GM19468 (cell line): Measurements from ENCODE around the gene CLEC18C.
"Not testable (repeated sequence)": the region's sequence is repeated elsewhere in the genome, so short reads cannot be mapped to it uniquely, and the experiment has no call there.

Experiments
- ATAC-seq: cut with Tn5 transposase; IDR thresholded peaks from one replicate; pipeline ENCODE4 v1.9.1; 2021; ENCODE audit warnings: mild to moderate bottlenecking, moderate library complexity, moderate number of reproducible peaks; ENCODE audit not compliant: unreplicated experiment; ENCODE audit errors: extremely low read depth

Gene CLEC18C

DNA sequence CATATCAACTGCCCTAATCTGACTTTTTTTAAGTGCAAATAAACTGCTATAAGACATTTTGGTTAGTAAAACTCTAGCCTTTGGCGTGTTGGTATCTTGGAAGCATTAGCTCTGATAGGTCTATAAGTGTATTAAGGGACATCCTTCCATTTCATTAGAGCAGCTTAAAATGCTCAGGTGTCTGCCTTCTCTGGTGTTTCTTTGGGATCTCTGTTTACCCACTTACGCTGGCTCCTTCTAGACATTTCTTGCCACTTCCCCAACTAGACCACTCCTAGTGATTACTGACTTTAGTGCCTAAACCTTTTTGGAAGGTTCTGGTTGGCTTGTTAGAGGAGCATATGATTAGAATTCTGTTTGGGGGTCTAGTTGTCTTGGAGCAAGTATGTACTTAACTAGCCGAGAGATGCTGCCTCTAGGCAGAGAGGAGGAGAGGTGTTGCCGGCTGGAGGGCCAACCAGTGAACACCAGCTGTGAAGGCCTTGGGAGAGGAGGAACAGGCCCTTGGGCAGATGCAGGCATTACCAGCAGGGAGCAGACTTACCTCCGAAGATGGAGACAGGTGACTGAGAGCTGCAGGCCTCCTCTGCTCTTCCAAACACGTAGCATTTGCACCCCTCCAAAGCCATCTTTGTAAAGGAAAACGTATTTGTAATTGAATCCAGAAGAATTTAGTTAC lies 15.2 kb upstream of the CLEC18C start:
- no peak for ATAC-seq

DNA sequence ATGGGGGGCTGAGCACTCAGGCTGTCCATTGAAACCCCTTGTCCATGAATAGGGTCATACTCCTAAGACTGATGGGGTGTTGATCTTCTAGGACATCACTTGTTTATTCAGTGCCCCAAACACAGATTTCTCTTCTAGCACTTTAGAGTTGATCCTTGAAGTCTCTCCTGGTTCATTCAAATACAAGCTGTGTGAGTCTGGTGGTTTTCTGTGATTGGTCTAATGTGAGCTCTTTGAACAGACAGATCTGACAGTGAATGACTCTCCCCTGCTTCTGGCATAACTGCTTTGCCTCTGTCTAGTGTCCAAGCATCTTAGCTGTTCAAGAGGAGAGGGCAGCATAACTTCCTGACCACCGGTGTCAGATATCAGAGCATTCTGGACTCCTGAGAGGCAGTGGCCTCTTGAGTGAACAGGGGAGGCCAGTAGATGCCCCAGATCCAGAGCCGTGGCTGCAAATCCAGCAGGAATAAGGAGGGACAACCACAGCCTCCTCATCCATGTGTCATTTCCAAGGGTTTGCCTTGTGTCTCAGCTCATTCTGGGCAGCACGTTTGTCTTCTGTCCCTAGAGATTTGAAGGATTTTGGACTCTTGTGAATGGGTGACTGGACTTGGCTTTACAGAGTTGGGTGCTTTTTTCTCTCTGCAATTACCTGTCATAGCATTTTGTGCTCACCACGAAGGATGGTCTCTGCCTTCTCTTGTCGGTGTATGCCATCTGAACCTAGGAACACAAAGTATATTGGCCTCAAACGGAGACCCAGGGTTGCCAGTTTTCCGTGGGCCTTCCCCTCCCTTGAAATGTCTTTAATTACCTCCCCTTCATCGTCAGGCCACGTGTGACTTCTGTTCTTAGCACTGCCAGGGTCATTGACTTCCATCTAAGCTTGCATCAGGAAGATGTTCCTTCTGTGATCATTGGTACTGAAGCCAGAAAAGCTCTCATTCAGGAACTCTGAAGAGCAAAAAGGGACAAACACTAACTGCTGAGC lies 13.9 kb upstream of the CLEC18C start:
- no peak for ATAC-seq

DNA sequence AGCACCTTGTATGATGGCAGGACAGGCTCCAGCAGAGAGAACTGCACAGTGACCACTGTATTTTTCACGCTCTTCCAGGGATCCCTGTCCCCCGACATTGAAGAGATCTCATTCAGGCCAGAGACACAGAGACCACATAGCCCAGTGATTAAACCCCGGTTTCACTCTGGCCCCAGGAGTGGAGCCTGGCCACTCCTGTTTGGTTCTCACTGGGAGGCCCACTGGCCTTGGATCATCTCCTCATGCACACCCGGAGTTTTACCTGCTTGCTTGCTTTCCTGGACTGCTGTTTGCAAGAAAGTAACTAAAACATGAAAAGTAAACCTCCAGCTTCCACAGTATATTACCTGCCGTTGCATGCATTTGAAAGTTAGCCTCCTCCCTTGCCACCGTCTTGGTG lies 13.2 kb upstream of the CLEC18C start:
- no peak for ATAC-seq

DNA sequence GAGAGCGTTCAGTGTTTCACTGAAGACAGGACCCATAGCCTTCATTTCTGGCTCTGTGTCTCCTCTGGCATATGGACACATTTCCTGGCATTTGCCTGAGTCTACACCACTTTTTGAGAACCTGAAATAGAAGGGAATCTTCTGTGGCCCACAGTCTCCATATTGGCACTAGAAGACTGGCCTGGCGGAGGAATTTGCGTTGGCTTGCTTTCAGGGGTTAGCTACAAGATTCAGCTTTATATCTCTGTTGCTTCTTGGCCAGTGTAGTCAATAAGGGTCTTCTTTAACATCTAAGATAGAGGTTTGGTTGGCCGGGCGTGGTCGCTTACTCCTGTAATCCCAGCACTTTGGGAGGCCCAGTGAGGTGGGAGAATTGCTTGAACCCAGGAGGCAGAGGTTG lies 12.8 kb upstream of the CLEC18C start:
- no peak for ATAC-seq

DNA sequence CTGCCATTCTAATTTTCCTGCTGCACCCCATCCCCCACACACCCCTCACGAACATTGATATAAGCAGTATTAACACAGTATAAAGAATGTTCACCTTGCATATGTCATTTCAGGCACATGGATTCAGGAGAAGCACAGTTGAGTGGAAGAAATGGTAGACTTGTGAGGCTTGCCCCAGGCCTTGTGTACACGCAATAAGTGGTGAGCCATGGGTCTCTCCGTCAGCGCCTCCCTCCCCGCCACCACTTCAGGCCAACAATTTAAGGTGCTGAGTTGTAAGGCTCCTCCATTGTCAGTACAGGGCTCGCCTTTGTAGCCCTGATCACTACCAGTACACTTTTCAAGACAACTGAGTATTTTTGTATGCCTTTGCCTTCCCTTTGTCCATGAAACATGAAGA lies 12.2 kb upstream of the CLEC18C start:
- no peak for ATAC-seq

DNA sequence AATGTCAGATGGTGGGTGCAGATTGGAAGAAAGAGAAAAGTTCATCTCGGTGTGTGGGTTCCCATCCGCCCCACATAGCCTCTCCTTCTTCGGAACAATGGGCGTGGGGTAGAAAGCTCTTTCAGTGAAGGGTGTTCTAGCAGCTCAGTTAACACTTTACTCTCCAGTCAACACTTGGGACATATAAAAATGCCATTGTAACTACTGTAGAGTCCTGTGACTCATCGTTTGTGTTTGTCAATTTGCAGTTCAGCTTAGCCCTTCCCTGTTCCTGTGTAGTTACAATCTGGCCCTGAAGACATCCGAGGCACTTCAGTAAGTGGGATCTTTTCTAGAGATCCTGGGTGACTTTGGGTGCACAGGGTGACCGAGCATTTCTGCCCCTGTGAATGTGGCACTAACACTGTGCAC lies 11.5 kb upstream of the CLEC18C start:
- ATAC-seq = no peak

DNA sequence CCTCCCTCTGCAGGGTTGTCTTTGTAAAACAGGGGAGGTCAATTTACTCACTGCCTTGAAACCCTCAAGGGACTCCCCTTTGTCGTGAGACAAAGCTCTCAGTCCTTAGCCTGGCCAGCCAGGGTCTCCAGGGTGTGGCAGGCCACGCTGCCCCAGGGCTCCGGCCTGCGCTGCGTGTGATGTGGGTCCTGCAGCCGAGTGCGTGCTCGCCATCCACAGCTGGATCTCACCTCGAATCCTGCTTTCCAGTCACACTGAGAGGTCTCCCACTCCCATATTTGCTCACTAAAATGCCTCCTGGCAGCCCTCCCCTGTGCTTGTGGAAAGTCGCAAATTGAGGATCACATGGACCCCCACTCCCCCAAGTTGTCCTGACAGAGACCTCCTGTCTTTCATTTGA lies 10.0 kb upstream of the CLEC18C start:
- no peak for ATAC-seq

DNA sequence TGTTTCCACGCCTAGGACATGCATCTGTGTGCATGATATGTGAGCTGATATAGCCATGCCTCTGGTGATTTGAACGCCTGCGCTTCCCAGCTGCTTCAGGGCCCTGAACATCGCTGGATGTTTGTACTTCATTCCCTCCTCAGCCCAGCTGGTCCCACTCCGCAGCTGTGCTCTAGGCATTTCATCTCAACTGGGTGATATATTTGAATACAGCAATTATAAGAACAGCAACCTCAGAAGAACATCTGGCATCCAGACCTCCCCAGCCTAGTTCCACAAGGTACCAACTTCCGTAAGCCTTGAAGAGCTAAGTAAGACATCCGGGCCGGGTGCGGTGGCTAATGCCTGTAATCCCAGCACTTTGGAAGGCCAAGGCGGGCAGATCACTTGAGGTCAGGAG lies 6.9 kb upstream of the CLEC18C start:
- not testable (repeated sequence) for ATAC-seq

DNA sequence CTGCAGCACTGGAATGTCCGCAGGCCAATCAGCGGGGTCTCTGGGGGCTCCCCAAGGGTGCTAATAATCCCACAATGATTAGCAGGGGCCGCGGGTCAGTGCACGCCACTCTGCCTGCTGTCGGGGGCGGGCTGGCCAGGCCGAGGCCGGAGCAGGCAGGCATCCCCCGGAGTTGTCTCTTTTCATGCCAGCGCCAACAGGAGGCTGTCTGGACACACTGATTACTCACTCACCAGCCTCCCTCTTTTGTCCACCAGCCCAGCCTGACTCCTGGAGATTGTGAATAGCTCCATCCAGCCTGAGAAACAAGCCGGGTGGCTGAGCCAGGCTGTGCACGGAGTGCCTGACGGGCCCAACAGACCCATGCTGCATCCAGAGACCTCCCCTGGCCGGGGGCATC lies 329 bp downstream of the CLEC18C start:
- not testable (repeated sequence) for ATAC-seq

DNA sequence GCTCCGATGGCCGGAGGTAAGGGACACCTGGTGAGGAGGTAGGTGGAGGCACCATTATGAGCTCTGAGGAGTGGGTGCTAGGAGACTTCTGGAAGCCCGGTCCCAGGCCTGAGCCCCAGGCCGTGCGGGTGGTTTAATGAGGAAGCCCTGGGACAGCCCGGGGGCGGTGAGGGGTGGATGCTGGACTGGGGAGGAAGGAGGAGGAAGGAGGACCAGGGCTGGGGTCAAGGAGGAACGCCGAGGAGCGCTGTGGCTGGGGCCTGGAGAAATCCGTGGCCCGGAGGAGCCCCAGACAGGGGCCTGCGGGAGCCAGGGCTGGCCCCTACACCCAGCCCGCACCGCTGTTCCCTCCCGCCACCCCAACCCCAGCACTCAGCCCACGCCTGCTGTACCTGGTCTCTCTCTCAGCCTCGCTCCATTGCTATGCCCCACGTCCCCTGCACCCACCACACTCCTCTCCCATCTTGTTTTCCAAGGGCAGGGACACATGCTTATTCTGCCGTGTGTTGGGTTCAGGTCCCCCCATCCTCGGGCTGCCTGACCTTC lies 873 bp downstream of the CLEC18C start:
- ATAC-seq = not testable (repeated sequence)

DNA sequence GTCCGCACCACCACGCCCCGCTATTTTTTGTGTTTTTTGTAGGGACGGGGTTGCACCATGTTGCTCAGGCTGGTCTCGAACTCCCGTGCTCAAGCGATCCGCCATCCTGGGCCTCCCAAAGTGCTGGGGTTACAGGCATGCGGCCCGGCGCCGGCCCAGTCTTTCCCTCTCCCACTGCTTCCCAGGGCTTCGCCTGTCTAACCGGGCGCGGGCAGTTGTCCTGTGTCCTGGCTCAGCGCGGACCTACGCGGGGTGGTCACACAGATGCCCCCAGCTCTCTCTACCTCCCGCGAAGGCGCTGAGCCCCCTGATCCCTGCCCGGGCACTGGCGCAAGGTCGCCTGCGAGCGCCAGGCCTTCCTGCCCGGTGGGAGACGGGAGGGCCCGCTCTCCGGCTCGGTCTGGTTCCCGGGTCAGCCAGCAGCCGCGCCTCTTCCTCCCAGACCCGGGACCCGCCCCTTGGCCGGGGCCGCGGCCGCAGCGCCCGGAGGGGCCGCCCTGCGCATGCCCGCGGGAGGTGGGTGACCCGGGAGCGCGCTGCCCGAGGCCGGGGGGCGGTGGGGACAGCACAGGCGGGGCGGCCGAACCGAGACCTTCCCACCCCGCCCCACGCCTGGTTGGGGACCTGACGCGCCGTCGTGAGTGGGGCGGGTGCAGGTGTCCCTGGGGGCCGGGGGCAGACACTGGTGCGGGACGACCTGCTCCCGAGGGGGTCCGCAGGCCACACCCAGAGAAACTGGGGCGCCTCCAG lies 14.4 kb downstream of the CLEC18C start:
- ATAC-seq = not testable (repeated sequence)

DNA sequence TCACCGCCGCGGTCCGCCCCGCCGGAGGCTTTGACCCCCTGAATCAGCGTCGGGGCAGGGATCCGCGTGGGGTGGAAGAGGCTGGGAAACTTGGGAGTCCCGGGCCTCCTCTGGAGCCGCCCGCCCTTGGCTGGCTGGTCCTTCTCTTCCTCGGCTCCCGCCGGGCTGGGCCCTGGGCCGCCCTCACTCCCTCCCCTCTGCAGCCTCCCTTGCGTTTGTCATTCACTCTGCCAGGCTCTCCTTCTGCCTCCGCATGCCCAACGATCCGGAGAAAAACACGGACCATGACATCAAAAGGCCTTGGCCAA lies 15.0 kb downstream of the CLEC18C start:
- not testable (repeated sequence) for ATAC-seq

DNA sequence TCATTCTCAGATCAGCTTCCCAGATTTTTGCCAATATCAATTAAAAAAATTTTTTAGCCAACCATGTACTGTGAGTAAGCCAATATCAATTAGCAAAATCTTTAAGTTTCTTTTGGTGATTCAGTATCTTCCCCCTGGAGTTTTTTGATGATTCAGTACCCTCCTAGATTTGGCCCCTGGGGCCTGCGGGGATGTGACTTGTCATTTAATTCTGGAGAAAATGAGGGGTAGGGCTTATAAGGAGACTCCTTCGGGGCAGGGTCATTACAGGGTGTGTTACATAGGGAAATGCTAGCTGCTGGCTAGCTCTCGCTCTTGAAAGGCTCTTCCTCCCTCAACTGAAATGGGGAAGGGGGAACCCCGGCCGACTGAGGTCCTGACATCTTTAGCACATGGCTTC lies 17.0 kb downstream of the CLEC18C start:
- ATAC-seq = not testable (repeated sequence)

DNA sequence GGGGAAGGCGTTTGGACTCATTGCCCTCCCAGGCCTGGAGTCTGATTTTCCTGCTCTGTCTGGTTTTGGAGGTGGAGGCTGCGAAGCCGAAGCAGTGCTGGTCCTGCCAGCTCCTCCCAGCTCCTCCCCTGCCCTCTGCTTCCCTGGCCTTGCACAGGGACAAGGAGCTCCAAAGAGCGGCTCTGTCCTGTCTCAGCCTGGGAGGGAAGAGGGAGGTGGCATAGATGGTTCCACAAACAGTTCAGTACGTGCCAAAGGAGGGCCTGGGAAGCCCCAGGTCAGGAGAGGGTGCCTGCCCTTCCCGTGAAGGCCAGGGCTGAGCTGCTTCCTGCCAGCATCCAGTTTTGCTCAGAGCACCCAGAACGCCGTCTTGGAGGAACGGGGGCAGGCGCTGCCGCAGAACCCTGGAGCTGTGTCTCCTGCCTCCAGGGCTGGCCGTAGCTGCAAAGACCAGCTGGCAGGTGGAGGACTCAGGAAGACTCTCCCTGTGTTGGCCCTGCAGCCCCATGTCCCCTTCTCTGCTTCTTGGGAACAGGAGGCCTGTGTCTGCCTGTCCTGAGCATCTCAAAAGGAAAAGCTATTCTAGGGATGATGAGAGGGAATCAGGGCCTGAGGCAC lies 23.2 kb downstream of the CLEC18C start:
- ATAC-seq = not testable (repeated sequence)

DNA sequence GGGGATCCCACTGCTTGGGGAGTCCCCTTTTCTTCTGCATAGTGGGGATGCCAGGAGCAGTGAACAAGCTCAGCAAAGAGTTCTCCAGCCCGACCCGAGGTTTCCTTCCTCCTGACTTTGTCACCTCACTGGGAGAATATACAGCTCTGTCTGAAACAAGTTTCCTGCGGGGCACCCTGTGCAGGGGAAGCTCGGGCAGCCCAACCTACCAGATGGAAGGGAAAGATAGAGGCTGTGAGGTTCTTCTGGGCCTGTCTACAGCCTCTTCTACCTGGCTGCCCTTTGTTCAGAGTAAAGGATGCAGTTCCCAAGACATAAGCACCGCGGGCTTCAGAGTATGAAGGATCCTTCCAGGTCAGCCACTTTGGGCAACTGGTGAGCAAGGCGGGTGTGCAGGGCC lies 24.0 kb downstream of the CLEC18C start:
- ATAC-seq = not testable (repeated sequence)

DNA sequence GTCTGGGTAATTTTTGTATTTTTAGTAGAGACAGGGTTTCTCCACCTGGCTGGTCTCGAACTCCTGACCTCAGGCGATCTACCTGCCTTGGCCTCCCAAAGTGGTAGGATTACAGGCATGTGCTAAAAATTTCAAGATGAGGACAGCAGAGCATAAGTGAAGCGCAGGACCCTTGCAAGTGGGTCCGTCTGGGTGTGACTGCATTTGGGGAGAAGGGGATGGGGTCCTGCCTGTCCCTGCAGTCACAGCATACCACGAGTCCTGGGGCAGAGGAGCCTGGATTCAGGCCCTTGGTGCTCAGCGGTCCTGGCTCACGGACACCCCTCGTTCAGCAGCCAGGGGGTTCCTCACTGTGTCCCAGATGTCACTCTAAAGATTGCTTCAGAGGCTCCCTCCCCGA lies 24.6 kb downstream of the CLEC18C start:
- ATAC-seq = not testable (repeated sequence)

DNA sequence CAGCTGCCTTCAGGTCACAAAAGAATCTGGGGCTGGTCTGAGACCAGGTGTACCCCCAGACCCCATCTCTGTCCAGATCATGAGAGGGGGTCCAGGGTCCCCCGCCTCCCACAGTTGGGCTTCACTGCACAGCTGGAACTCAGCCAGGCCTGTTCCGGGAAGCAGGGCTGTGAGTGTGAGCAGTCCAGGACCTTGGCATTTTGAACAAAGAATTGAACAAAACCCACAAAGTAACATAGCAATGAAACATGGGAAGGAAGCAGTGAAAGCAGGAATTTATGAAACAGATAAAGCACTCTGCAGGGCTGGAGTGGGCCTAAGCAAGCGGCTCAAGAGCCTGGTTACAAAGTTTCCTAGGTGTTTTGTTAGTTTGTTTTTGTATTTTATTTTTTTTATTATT lies 25.1 kb downstream of the CLEC18C start:
- not testable (repeated sequence) for ATAC-seq

DNA sequence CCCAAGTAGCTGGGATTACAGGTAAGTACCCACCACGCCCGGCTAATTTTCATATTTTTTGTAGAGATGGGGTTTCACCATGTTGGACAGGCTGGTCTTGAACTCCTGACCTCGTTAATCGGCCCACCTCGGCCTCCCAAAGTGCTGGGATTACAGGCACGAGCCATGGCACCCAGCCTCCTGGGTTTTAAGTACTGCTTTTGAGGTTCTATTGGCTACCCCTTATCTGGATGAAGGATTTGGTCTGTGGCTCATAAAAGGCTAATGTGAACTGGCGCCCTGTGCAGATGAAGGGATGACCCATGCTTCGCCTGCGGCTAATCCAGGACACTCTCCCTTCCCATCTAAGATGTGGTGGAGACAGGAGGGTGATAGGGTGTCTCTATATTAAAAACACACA lies 25.6 kb downstream of the CLEC18C start:
- ATAC-seq = not testable (repeated sequence)

DNA sequence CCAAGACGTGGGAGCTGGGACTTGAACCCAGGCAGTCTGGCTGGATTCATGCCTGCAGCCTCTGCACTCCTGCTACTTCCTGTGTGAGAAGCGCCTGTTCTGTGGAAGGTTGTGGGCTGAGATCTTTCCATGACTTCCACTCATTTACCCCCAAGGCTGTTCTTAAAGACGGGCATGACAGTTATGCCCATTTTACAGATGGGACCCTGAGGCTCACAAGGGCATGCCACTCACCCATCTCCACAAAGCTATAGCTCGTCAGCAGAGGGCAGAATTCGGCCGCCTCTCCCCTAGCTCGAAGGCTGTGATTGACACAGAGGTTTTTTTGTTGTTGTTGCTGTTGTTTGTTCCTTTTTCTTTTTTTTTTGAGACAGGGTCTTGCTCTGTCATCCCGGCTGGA lies 26.5 kb downstream of the CLEC18C start:
- ATAC-seq = not testable (repeated sequence)

DNA sequence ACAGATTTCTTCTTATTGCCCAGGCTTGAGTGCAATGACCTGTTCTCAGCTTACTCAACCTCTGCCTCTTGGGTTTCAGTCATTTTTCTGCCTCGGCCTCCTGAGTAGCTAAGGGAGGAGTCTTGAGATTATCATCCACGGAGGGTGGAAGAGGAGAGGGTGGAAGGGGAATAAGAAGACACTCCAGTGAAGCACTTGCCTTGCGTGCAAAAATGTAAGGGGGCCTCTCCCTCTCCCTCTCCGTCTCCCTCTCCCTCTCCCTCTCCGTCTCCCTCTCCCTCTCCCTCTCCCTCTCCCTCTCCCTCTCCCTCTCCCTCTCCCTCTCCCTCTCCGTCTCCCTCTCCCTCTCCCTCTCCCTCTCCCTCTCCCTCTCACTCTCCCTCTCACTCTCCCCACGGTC lies 29.9 kb downstream of the CLEC18C start:
- not testable (repeated sequence) for ATAC-seq
